Measurements from ENCODE around the gene BANK1.

BANK1 gene

GRCh38 chr4:101977076-101977475, 186.5 kb downstream of the BANK1 start:
- no peak for TF ChIP-seq CTCF (IDR thresholded peaks at IDR 0.05)
- Histone ChIP-seq H3K4me3 (no peak overlapping the region), H3K27ac (no peak overlapping the region)
- DNase-seq (ENCODE audit: low spot score) = no peak

DNA sequence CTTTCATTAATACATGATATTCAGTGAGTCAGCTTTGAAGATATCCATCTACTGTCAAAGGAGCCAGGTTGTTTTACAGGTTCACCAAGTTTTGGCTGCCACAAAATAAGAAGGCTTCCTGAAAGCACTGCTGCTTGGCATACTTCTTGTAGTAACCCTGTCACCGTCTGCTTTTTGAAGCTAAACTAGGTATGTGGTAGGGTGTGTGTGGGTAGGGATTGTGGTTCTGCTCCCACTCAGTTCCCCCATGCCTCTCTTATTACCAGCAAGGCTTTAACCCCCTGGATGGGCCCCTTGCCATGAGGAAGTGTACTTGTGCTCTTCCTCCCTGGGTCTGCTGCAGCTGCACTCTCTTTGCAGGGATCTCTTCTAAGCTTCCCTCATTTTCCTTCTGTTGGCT, 191.2 kb downstream of the BANK1 start:
- H3K4me3 ChIP-seq = no peak overlapping the region
- H3K27ac ChIP-seq = no peak overlapping the region
- no peak for DNase-seq (ENCODE audit: low spot score)
- no peak for TF ChIP-seq CTCF (IDR thresholded peaks at IDR 0.05)

DNA sequence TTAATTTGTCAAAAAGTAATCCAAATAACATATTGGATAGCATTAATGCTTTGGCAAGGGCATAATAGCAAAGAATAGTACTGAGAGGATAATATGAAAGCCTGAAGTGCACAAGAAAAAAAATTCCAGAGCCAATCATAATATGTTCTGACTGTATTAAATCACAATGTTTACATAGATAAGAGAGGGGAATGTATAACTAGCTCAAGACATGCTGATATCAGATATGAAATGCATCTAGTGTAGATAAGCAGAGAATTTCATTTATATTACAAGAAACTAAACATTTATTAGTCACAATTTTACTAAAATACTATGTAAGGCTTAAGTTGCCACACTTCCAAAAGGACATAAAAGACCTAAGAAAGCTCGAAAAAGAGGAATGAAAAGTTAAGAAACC, 193.3 kb downstream of the BANK1 start:
- TF ChIP-seq CTCF (IDR thresholded peaks at IDR 0.05) = no peak
- H3K27ac ChIP-seq = no peak overlapping the region
- DNase-seq (ENCODE audit: low spot score) = no peak
- H3K4me3 ChIP-seq = no peak overlapping the region

DNA sequence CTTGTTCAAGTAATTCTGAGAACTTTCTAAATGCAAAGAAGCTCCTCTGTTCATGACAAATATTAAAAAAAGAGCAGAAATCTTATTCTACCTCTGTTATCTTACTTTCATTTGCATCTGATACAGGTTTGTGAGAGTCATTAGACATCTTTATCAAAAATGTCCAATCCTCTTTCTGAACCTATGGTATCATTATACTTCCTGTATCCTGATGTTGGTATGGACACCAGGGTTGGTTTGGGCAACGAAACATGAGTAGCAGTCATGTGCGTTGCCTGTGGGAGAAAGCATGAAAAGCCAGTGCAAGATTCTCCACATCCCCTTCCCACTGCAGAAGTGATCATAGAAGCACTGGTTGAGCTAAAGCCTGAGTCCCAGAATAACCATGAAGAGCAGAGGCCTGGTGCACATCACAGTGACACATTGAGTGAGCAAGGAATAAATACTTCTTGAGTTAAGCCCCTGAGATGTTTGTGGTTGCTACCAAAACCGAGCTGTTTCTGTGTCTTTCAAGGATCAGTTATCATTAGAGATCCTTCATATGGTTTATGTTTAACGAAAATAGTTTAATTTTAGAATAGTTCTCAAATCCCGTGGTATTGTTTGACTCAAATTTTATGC, 197.2 kb downstream of the BANK1 start:
- H3K4me3 ChIP-seq = no peak overlapping the region
- TF ChIP-seq CTCF (IDR thresholded peaks at IDR 0.05) = no peak
- no peak for DNase-seq (ENCODE audit: low spot score)
- H3K27ac ChIP-seq = no peak overlapping the region

DNA sequence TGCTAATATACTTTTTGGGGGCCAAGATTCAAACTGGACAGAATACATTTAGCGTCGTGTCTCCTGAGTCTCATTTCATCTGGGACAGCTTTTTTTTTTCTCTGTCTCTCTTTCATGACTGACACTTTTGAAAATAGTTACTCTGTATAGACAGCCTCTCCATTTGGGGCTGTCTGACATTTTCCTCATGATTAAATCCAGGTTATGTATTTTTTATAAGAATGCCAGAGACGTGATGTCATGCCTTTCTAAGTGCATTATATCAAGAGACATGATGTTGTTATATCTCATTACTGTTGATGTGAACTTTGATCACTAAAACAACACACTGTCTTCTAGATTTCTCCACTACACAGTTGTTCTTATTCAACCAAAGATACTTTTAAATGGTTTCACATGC, 199.0 kb downstream of the BANK1 start:
- no peak for DNase-seq (ENCODE audit: low spot score)

GRCh38 chr4:101992446-101992845, 201.9 kb downstream of the BANK1 start:
- H3K4me3 ChIP-seq = no peak overlapping the region
- no peak overlapping the region for H3K27ac ChIP-seq
- TF ChIP-seq CTCF (IDR thresholded peaks at IDR 0.05) = no peak
- no peak for DNase-seq (ENCODE audit: low spot score)

More for the DNA sequence above, 199.0 kb downstream of the BANK1 start:
- Histone ChIP-seq H3K27ac (no peak overlapping the region), H3K4me3 (no peak overlapping the region)
- no peak for TF ChIP-seq CTCF (IDR thresholded peaks at IDR 0.05)

DNA sequence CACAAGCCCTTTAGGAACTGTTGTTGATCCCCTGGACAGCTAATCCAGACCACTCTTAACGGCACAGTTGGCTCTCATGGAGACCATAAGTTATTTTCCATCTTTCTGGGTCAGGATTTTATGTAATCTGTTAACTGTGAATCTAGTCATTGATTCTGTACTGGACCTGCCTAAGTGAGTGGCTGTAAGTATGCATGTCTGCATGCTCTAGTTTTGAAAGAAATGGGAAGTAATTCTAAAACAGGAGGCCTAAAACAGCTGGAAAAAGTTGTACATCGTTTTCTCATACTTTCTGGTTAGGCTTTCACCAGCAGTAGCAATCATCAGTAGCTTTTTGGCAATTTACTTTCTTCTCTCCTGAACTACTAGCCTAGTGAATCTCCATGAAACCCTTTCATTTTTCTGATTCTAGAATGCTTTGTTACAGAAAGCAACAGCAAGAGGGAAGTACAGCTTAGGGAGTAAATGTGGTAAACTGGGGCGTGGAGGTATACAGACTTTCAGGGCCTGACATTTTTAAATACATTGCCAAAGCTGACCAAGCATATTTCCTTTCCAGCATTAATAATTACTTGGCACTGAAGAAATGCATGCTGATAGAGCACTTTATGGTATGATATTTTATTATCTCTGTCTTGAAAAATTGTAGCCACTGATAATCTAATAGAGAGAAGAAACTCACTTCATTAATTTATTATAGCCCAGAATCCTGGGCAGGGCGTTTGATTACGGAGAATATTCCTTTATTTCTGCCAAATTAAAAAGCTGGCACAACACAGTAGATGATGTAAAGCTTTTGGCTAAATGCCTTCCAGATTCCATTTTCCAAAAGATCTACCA, 202.7 kb downstream of the BANK1 start:
- Histone ChIP-seq H3K27ac (no peak overlapping the region), H3K4me3 (no peak overlapping the region)
- TF ChIP-seq CTCF (IDR thresholded peaks at IDR 0.05) = no peak
- DNase-seq (ENCODE audit: low spot score) = no peak

All from coronary artery (tissue), 2 donors.